Adrenal gland (tissue), 12 donors: Measurements from ENCODE around the gene MYLK4. TPM values are rescaled to one million over a fixed set of nuclear protein-coding genes. Genes with fewer than 3 reads are reported as not detected.

Experiments
- DNase-seq, 7 donors: peaks; one replicate each; pipeline ENCODE4 v3.0.0-alpha.2; 2019 to 2020
- H3K27ac ChIP-seq, 5 donors: fragments of 200-600 bp; sonication (generic) in 4 of 5; 1 replicate in 3 of 5; 2 replicates in 2 of 5; pipeline versions ENCODE4 v1.5.1 to v1.8.0; 2016 to 2020; ENCODE audit warnings: mild to moderate bottlenecking in 1 of 5
- H3K27me3 ChIP-seq: fragments of 200-600 bp; 2 replicates; pipeline ENCODE4 v1.8.0; 2021
- H3K36me3 ChIP-seq, 2 donors: fragments of 200-600 bp; replicated peaks in 1 of 2; 1 replicate in 1 of 2; 2 replicates in 1 of 2; pipeline versions ENCODE4 v1.5.1 to v1.8.0; 2018 to 2022
- H3K4me1 ChIP-seq, 2 donors: fragments of 200-600 bp; replicated peaks in 1 of 2; 1 replicate in 1 of 2; 2 replicates in 1 of 2; pipeline versions ENCODE4 v1.5.1 to v1.8.0; 2018 to 2021
- H3K4me3 ChIP-seq, 4 donors: fragments of 200-600 bp; sonication (generic) in 3 of 4; one replicate each; pipeline ENCODE4 v1.5.1; 2016 to 2018
- H3K9me3 ChIP-seq, 3 donors: fragments of 200-600 bp; sonication (generic) in 1 of 3; replicated peaks in 1 of 3; 1 replicate in 2 of 3; 2 replicates in 1 of 3; pipeline versions ENCODE4 v1.5.1 to v1.8.0; 2016 to 2021
- POLR2A ChIP-seq, 2 donors: fragments of 450-650 bp; IDR thresholded peaks; one replicate each; pipeline ENCODE4 v1.6.1; 2017; ENCODE audit warnings: antibody characterized with exemption in 2 of 2, mild to moderate bottlenecking in 2 of 2, moderate library complexity in 1 of 2
- WGBS, 4 donors: extraction: QIAGEN DNeasy Blood & Tissue Kit in 2 of 4; methylation state at CpG; one replicate each; pipeline versions ENCODE4 v1.1.5 to v1.1.7; 2013 to 2017; 5-methylcytosine and 5-hydroxymethylcytosine counted together
- intact Hi-C, 2 donors: fragments of 100-400 bp; cut with DNase I; formaldehyde crosslinking; loops; one replicate each; pipeline versions ENCODE4 v1.14.1 to v1.15.0; 2022 to 2023
- polyA plus RNA-seq, 3 donors: library from polyadenylated mRNA; stranded (reverse); fragments of 200-250 nt in 2 of 3; fragments of 350-450 nt in 1 of 3; fragmentation: Illumina TruSeq in 1 of 3; extraction: RNeasy Lipid Tissue Mini Kit (QIAGEN cat#74804) in 1 of 3; gene quantifications; one replicate each; pipeline ENCODE4 v1.2.3, GENCODE V29; 2013 to 2014
- total RNA-seq, 9 donors: library from RNA; depleted of rRNA in 4 of 9; stranded (reverse); fragments of >200 nt in 4 of 9; fragments of 120-200 nt in 1 of 9; fragmentation: NEBNext Ultra II Directional in 1 of 9; extraction: Animal tissue kit (Norgen Biotek cat#: 25700) in 1 of 9; gene quantifications; one replicate each; pipeline versions ENCODE4 v1.1.0 to v1.2.4, GENCODE V29; 2013 to 2023
- TF ChIP-seq, protein P1 (sequence below), 6 experiments: fragments of 450-650 bp in 4 of 6; fragments of 200-600 bp in 2 of 6; sonication (generic) in 1 of 6; IDR thresholded peaks; 1 replicate in 5 of 6; 2 replicates in 1 of 6; pipeline versions ENCODE4 v1.5.1 to v1.8.0; 2016 to 2021; ENCODE audit warnings: antibody characterized with exemption in 6 of 6, mild to moderate bottlenecking in 2 of 6, moderate library complexity in 1 of 6
- donor health status: healthy with polysubstance abuse.
- donor health status: Bipolar disorder and iron deficiency.
- donor health status: DM: yes; HTN: yes; CAD: no.
- donor health status: DM: no; HTN: no; CAD: no.
- donor health status: DM: no; HTN: no; CAD: no.
- donor health status: DM: yes; HTN: yes; CAD: no.

Gene MYLK4
- total and polyA plus RNA-seq, 12 donors, result 0.35 to 0.90 (median 0.68) TPM

DNA sequence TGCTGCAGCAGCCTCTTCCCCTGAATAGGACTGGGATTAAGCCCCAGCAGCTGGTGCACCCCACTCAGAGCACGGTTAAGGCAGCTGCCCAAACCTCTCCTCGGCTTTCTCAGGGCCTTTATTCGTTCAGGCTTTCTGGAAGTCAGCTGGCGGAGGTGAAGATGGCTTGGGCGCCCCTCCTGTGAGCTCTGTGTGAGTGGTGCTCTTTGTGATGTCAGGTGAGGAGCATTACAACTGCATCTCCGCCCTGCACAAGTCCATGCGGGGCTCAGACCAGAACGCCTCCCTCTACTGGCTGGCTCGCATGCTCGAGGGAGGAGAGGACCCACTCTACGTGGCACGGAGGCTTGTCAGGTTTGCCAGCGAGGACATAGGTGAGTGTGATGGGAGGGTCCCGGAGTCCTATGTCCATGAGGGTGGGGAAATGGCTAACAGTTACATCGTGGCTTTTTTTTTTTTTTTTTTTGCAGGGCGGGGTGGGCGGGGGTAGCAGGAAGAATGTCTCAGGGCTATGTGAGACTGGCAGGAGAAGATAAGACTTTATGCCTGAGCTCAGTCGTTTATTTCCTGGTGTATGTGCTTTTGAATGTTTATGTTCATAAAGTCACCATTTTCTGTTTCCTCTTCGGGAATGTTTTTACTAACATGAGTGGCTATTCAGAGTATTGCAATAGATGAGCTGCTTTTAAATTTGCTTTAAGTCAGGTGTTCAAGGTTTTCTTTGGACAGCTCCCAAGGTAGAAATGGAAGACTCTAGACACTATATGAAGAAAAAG is 32.7 kb upstream of the MYLK4 start:
- 71 to 77% (median 75%) methylated on average over 17 to 19 of the region's 19 CpGs for WGBS, 4 donors
- no peaks in the 10 kb centered on the region for H3K27me3 ChIP-seq
- H3K27ac ChIP-seq, result no peak overlapping the region
- H3K4me1 ChIP-seq, result no peaks in the 10 kb centered on the region
- H3K9me3 ChIP-seq, result no peaks in the 10 kb centered on the region
- intact Hi-C loops, result loop anchor here (10.0 kb wide), 2 partner anchors 131 to 151 kb away; no protein-coding TSS in a partner anchor
- H3K4me3 ChIP-seq, result no peak overlapping the region
- peak in 1 of 7 donors; percentile 13 for DNase-seq
- H3K36me3 ChIP-seq, result peaks cover 0 to 46% of the 10 kb centered on the region in 2 donors
- no peak for TF ChIP-seq POLR2A (IDR thresholded peaks at IDR 0.05)
- TF ChIP-seq, protein P1, sequence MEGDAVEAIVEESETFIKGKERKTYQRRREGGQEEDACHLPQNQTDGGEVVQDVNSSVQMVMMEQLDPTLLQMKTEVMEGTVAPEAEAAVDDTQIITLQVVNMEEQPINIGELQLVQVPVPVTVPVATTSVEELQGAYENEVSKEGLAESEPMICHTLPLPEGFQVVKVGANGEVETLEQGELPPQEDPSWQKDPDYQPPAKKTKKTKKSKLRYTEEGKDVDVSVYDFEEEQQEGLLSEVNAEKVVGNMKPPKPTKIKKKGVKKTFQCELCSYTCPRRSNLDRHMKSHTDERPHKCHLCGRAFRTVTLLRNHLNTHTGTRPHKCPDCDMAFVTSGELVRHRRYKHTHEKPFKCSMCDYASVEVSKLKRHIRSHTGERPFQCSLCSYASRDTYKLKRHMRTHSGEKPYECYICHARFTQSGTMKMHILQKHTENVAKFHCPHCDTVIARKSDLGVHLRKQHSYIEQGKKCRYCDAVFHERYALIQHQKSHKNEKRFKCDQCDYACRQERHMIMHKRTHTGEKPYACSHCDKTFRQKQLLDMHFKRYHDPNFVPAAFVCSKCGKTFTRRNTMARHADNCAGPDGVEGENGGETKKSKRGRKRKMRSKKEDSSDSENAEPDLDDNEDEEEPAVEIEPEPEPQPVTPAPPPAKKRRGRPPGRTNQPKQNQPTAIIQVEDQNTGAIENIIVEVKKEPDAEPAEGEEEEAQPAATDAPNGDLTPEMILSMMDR (IDR thresholded peaks at IDR 0.05), result no peak

DNA sequence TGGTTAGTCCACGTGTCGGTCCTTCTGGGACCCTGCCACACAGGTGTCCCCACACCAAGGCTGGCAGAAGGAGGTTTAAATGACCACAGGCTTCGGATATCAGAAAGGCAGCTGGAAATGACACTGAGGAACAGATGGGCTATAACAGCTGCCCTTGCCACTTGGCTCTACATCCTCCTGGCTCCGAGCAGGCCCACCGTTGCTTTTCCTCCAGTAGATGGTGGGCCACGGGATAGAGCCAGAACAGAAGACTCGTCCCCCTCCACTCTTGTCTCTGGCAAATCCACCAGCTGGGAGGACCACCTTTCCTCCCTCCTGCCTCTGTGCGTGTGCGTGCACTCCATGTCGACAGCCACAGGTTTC is 32.1 kb upstream of the MYLK4 start:
- Histone ChIP-seq H3K9me3 (no peaks in the 10 kb centered on the region), H3K27ac (no peak overlapping the region), H3K27me3 (no peaks in the 10 kb centered on the region), H3K36me3 (peaks cover 0 to 46% of the 10 kb centered on the region in 2 donors), H3K4me3 (no peak overlapping the region), H3K4me1 (no peaks in the 10 kb centered on the region)
- intact Hi-C loops, result loop anchor here (10.0 kb wide), 2 partner anchors 132 to 152 kb away; no protein-coding TSS in a partner anchor
- TF ChIP-seq, protein P1 (IDR thresholded peaks at IDR 0.05), result no peak
- no peak for TF ChIP-seq POLR2A (IDR thresholded peaks at IDR 0.05)
- 79 to 88% (median 82%) methylated on average over 10 of the region's 10 CpGs for WGBS, 4 donors
- DNase-seq, result peak in 1 of 7 donors; percentile 7

DNA sequence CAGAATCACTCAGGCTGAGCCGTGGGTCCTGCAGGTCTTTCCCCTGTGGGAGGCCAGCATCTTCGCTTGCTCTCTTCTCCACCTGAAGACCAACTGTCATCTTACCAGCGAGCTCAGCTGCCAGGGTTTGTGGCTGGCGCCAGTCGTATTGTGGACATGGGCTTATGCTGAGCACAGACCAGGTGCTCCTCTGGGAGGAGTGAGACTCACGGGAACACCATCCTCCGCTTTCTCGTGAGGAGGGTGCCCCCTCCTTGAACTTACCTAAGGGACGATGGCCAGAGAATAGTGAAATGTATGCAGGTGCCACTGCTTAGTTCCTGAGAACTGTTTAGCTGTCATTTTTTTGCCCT is 31.6 kb upstream of the MYLK4 start:
- no peaks in the 10 kb centered on the region for H3K4me1 ChIP-seq
- no peaks in the 10 kb centered on the region for H3K27me3 ChIP-seq
- intact Hi-C loops, result loop anchor here (10.0 kb wide), 2 partner anchors 132 to 152 kb away; no protein-coding TSS in a partner anchor
- H3K4me3 ChIP-seq, result no peak overlapping the region
- peak in 1 of 7 donors; percentile 7 for DNase-seq
- H3K36me3 ChIP-seq, result peaks cover 0 to 46% of the 10 kb centered on the region in 2 donors
- 91 to 94% (median 91%) methylated on average over 6 to 9 of the region's 9 CpGs for WGBS, 4 donors
- no peak for TF ChIP-seq POLR2A (IDR thresholded peaks at IDR 0.05)
- TF ChIP-seq, protein P1 (IDR thresholded peaks at IDR 0.05), result no peak
- no peaks in the 10 kb centered on the region for H3K9me3 ChIP-seq
- no peak overlapping the region for H3K27ac ChIP-seq

DNA sequence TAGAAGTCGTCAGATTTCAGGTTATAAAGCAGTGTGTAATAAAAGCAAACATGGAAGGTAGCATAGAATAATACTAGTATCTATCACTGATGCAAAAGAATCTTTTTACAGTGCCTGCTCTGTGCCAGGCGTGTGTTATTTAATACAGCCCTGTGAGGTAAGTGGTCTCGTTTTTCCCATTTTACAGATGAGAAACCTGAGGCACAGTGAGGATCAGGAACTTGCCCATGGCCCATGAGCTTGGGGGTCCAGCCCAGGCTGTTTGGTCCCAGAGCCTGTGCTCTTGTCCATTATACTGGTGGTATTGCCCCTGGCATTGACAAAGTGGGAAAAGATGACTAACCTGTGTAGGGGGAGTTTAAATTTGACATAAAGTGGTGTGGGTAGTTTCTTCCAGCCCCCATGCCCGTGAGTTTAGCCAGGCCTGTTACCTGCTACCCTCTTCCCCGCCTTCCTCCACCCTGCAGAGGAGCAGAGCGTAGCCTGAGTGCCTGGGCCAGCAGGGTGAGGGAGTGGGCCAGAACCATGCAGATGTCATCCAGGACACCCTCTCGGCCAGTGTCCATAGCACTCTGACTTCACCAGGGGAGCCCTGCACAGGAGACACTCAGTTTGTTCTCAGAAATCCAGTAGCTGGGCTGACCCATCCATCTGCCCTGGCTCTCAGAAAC is 31.1 kb upstream of the MYLK4 start:
- WGBS, 4 donors, result 88 to 98% (median 95%) methylated on average over 5 to 7 of the region's 7 CpGs
- no peak for TF ChIP-seq POLR2A (IDR thresholded peaks at IDR 0.05)
- TF ChIP-seq, protein P1 (IDR thresholded peaks at IDR 0.05), result no peak
- Histone ChIP-seq H3K4me3 (no peak overlapping the region), H3K9me3 (no peaks in the 10 kb centered on the region), H3K27me3 (no peaks in the 10 kb centered on the region), H3K36me3 (peaks cover 0 to 46% of the 10 kb centered on the region in 2 donors), H3K4me1 (no peaks in the 10 kb centered on the region), H3K27ac (no peak overlapping the region)
- no peak for DNase-seq
- intact Hi-C loops, result loop anchor here (10.0 kb wide), 2 partner anchors 133 to 153 kb away; no protein-coding TSS in a partner anchor
